Stimulated activated memory B cell treated with anti-CD40 and anti-IgM and Interleukin-4, amounts not matched to agents 10 μg/mL and 1 μg/mL and 100 μg/mL, for 72 hours (primary cell): ENCODE results near the gene PNMA5.
"Not testable (repeated sequence)": the region's sequence is repeated elsewhere in the genome, so short reads cannot be mapped to it uniquely, and the experiment has no call there.

Experiments used
- ATAC-seq: fragments of 150-1000 bp; cut with Tn5 transposase; 2 replicates; pipeline ENCODE4 v1.10.0; 2021
- H3K27ac Mint-ChIP-seq: one replicate; pipeline ENCODE4 v1.8.0; 2022; ENCODE audit warnings: mild to moderate bottlenecking, mixed read lengths
- H3K27me3 Mint-ChIP-seq: one replicate; pipeline ENCODE4 v1.8.0; 2022; ENCODE audit warnings: mixed read lengths
- H3K36me3 Mint-ChIP-seq: one replicate; pipeline ENCODE4 v1.8.0; 2022; ENCODE audit warnings: mixed read lengths
- H3K4me1 Mint-ChIP-seq: one replicate; pipeline ENCODE4 v1.8.0; 2022; ENCODE audit warnings: mixed read lengths
- H3K4me3 Mint-ChIP-seq: one replicate; pipeline ENCODE4 v1.8.0; 2022; ENCODE audit warnings: mild to moderate bottlenecking, moderate library complexity, mixed read lengths
- H3K9me3 Mint-ChIP-seq: one replicate; pipeline ENCODE4 v1.8.0; 2022; ENCODE audit warnings: mixed read lengths

PNMA5 gene

DNA sequence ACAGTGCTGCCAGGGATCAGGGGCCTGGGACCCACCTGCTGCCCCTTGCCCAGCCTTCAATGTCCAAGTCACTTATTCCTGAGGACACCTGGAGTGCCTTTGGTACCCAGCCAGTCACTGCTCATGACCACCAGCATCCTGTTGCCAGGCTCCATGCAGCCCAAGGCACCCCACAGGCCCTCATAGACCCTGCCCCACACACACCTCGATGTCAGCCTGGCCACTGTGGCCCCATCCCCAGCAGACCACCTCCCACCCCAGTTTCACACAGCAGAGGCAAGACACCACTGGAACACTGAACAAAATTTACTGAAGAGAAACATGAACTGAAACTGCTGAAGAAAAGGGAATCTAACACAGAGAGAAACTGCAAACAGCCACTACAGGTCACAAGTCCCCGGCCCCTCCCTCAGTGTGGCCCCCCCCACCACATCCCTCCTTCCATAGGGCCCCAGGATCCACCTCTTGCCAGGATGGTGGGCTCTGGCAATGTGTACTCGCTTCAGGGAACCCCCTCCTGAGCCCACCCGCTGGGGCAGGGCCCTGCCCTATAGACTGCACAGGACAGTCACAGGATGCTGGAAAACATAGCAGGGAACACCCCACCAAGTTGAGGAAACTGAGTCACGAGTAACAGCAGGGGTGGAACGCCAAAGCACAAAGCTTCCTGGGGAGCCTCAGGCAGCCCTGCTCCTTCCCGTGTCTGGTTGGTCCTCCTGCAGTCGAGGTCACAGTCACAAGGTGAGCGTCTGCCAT lies 5.2 kb downstream of the PNMA5 start:
- no peaks in the 10 kb centered on the region for H3K9me3 Mint-ChIP-seq
- peak; percentile 80 for ATAC-seq
- peaks cover 23% of the 10 kb centered on the region for H3K4me1 Mint-ChIP-seq
- H3K36me3 Mint-ChIP-seq = no peaks in the 10 kb centered on the region
- H3K4me3 Mint-ChIP-seq = peak overlapping the region; percentile 70
- peak overlapping the region; percentile 92 for H3K27ac Mint-ChIP-seq
- no peaks in the 10 kb centered on the region for H3K27me3 Mint-ChIP-seq

DNA sequence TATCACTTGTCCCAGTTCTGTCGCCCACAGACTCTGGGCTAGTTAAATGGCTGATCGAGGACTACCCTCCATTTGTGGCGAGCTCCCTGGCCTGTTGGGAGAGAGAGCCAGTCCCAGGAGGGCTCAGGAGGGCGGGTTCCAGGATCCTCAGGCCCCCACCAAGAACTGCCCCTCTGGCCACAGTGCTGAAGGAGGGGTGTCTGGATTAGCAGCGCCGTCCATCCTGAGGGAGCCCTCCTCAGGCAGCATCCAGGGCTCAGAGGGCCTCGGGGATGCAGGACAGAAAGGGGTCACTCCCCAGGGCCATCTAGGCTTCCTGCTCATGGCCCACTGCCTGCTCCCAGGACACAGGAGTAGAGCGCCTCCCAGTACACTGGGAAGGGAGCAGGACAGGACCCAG lies 6.1 kb downstream of the PNMA5 start:
- H3K4me1 Mint-ChIP-seq = peaks cover 23% of the 10 kb centered on the region
- no peak for ATAC-seq
- no peak overlapping the region for H3K4me3 Mint-ChIP-seq
- H3K27ac Mint-ChIP-seq = peak overlapping the region; percentile 92
- no peaks in the 10 kb centered on the region for H3K27me3 Mint-ChIP-seq
- H3K36me3 Mint-ChIP-seq = no peaks in the 10 kb centered on the region
- no peaks in the 10 kb centered on the region for H3K9me3 Mint-ChIP-seq

DNA sequence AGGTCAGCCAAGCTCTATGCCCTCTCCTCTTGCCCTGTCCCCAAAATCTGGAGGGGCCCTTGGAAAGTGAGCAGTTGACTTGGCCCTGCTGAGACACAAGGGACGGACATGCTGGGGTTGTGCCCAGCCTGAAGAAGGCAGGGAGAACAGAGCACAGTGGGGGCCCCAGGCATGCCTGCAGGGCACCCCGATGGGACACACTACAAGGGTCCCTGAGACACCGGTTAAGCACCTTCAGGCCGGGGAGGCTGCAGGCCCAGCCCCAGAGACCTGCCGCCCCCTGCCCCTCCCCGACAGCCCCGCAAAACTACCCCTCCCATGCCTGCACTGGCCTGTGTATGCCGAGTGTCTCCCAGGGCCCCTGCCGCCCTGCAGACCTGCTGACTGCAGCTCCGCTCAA lies 6.8 kb downstream of the PNMA5 start:
- H3K4me1 Mint-ChIP-seq = peaks cover 23% of the 10 kb centered on the region
- not testable (repeated sequence) for H3K27me3 Mint-ChIP-seq, H3K9me3 Mint-ChIP-seq, ATAC-seq, H3K4me3 Mint-ChIP-seq, H3K27ac Mint-ChIP-seq, H3K36me3 Mint-ChIP-seq

DNA sequence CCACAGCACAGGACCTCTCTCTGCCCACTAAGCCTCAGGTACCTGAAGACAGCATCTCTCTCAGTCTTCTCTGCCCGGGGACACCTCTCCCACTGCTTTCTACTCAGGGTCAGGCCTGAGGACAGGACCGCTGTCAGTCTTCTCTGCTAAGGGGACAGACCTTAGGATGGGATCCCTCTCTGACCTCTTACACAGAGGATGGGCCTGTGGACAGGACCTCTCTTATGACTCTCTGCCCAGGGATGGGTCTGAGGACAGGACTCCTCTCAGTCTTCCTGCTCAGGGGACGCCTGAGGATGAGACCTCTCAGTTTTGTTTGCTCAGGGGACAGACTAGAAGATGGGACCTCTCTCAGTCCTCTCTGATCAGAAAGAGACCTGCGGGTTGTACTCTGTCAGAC lies 8.5 kb downstream of the PNMA5 start:
- not testable (repeated sequence) for H3K4me3 Mint-ChIP-seq, H3K36me3 Mint-ChIP-seq, H3K27me3 Mint-ChIP-seq, H3K27ac Mint-ChIP-seq, ATAC-seq, H3K9me3 Mint-ChIP-seq
- peaks cover 22% of the 10 kb centered on the region for H3K4me1 Mint-ChIP-seq

DNA sequence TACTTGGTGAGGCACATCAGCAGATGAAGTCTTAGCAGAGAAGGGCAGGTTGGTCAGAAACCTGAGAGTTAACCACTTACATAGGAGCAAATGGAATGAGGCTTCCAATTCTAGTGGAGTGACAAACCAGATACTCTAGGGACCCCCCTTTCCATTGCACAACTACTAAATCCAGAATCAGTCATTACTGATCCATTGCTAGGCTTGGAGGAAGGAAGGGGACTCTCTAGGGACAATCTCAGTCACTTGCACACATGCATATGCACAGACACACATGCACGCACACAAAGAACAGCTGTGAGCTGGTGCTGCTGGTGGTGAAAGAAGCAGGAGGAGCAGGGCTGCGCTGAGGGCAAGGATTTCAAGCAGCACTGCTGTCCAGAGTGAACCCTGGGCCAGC lies 25.7 kb downstream of the PNMA5 start:
- no peaks in the 10 kb centered on the region for H3K36me3 Mint-ChIP-seq
- no peaks in the 10 kb centered on the region for H3K4me1 Mint-ChIP-seq
- no peaks in the 10 kb centered on the region for H3K9me3 Mint-ChIP-seq
- H3K27ac Mint-ChIP-seq = no peak overlapping the region
- no peak overlapping the region for H3K4me3 Mint-ChIP-seq
- H3K27me3 Mint-ChIP-seq = no peaks in the 10 kb centered on the region
- no peak for ATAC-seq

GRCh38 chrX:152960115-152960514 lies 33.8 kb downstream of the PNMA5 start:
- Mint-ChIP-seq H3K36me3 (no peaks in the 10 kb centered on the region), H3K27ac (no peak overlapping the region), H3K4me1 (peaks cover 6% of the 10 kb centered on the region), H3K9me3 (no peaks in the 10 kb centered on the region), H3K27me3 (no peaks in the 10 kb centered on the region), H3K4me3 (no peak overlapping the region)
- ATAC-seq = no peak

DNA sequence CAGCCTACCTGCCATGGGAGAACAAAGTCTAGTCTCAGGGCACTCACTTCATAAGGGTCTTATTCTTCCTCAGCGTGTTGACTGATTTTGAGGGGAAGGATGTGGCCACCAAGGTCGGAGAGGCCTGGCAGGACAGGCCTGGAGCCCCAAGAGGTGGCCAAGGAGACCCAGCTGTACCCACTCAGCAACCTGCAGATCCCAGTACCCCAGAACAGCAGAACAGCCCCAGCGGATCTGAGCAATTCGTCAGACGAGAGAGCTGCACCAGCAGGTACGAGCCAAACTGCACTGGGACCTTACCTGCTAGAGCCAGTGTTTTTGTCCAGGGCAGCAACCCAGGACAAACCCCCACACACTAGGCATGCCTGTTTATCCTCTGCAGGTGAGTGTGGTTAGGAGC lies 34.3 kb downstream of the PNMA5 start:
- no peaks in the 10 kb centered on the region for H3K36me3 Mint-ChIP-seq
- peak overlapping the region; percentile 86 for H3K27ac Mint-ChIP-seq
- ATAC-seq = no peak
- no peaks in the 10 kb centered on the region for H3K9me3 Mint-ChIP-seq
- H3K27me3 Mint-ChIP-seq = no peaks in the 10 kb centered on the region
- H3K4me3 Mint-ChIP-seq = no peak overlapping the region
- H3K4me1 Mint-ChIP-seq = peaks cover 6% of the 10 kb centered on the region

DNA sequence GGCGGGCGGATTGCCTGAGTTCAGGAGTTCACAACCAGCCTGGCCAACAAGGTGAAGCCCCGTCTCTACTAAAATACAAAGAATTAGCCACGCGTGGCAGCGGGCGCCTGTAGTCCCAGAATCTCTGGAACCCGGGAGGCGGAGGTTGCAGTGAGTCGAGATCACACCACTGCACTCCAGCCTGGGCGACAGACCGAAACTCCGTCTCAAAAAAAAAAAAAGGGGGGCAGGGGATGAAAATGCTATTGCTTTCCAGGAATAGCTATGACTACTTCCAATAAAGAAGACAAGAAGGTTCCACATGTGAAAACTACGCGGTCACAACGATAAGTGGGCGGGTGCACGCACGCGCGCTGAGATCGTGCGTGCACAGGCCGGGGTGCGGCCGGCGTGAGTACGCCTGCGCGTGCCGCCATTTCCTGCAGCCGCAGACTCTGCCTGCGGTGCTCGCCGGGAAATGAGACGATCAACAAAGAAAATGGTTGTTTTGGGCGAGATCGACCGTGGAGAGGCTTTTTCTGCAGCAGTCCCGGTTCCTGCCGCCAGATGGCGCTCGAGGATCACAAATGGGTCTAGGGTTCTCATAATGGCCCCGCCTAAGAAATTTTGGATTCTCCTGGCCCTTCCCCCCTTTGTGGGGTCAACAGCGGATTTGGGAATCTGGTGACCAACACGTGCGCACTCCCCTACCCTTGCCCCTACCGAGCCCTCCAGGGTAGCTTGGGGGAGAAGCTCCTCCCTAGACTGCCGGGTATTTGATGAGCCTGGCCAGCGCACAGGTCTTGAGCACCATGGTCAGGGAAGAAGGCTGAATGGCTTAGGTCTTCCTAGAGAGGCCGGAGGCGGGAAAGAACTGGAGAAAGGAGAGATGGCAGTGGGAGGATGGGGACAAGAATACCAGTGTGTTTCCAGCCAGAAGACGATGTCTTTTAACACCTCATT lies 35.1 kb downstream of the PNMA5 start:
- Mint-ChIP-seq H3K4me3 (peak overlapping the region; percentile 76), H3K36me3 (no peaks in the 10 kb centered on the region), H3K27ac (peak overlapping the region; percentile 86), H3K27me3 (no peaks in the 10 kb centered on the region), H3K9me3 (no peaks in the 10 kb centered on the region), H3K4me1 (peaks cover 6% of the 10 kb centered on the region)
- peak; percentile 97 for ATAC-seq

DNA sequence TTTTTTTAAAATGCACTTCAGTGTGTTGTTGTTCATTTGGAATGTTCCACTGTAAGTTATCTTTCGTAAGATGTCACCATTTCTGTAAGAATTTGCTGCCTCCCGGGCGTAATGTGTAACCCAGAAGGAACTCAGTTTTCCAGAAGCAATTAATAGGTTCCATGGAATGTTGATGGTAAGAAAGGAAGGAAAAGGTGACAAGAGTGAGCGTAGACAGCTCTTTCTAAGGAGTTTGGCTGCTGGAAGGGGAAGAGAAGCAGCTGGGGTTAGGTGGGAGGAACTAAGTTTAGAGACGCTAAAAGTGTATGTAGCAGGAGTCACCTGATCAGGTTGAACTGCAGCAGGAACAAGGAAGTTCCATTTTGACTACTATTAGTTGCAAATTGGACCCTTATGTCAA lies 35.9 kb downstream of the PNMA5 start:
- Mint-ChIP-seq H3K9me3 (no peaks in the 10 kb centered on the region), H3K4me3 (peak overlapping the region; percentile 76), H3K27ac (peak overlapping the region; percentile 86), H3K36me3 (no peaks in the 10 kb centered on the region), H3K27me3 (no peaks in the 10 kb centered on the region), H3K4me1 (peaks cover 6% of the 10 kb centered on the region)
- ATAC-seq = peak; percentile 60

GRCh38 chrX:152950786-152951185 lies 43.1 kb downstream of the PNMA5 start:
- Mint-ChIP-seq H3K27ac (no peak overlapping the region), H3K4me3 (no peak overlapping the region), H3K4me1 (no peaks in the 10 kb centered on the region), H3K36me3 (peaks cover 16% of the 10 kb centered on the region), H3K9me3 (no peaks in the 10 kb centered on the region), H3K27me3 (no peaks in the 10 kb centered on the region)
- no peak for ATAC-seq

DNA sequence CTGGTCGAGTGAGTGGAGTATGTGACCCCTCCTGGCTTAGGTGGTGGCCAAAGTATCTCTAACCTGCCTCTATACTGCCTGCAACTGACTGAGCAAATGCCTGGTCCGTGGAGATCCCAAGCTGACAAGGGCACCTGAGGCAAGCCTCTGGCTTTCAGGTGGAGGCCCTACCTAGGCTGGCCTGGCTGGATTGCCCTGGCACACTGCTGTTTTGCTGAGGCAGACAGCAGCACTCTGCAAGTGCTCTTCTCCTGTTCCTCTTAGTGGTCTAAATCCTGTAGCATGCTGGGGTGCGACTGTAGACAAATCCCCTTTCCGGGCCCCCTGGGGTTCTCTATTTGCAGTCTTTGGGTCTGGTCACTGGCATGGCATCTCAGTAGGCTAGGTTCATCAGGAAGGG lies 44.8 kb downstream of the PNMA5 start:
- no peak for ATAC-seq
- H3K27me3 Mint-ChIP-seq = no peaks in the 10 kb centered on the region
- no peaks in the 10 kb centered on the region for H3K9me3 Mint-ChIP-seq
- H3K4me3 Mint-ChIP-seq = no peak overlapping the region
- H3K4me1 Mint-ChIP-seq = no peaks in the 10 kb centered on the region
- H3K27ac Mint-ChIP-seq = no peak overlapping the region
- H3K36me3 Mint-ChIP-seq = peaks cover 16% of the 10 kb centered on the region

DNA sequence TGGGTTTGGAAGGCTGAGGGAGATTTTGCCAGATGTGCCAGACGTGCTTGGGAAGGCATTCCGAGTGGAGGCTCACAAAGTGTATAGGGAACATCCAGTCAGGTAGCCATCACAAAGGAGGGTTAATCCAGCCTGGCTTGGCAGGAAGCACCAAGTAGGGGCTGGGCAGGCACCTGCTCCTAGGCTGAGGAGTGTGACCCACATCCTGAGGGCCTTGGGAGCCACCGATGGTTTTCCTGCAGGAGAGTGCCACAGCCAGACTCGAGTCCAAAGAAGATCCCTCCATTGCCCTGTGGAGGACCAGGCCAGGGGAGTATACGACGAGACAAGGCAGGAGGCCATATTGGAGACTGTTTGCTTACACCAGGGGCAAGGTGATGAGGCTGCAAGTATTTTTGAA lies 47.2 kb downstream of the PNMA5 start:
- Mint-ChIP-seq H3K4me3 (no peak overlapping the region), H3K36me3 (peaks cover 11% of the 10 kb centered on the region)

GRCh38 chrX:152945021-152945979 lies 48.6 kb downstream of the PNMA5 start:
- no peaks in the 10 kb centered on the region for H3K9me3 Mint-ChIP-seq
- no peak overlapping the region for H3K4me3 Mint-ChIP-seq
- H3K36me3 Mint-ChIP-seq = peaks cover 11% of the 10 kb centered on the region

More for the DNA sequence above, 47.2 kb downstream of the PNMA5 start:
- Mint-ChIP-seq H3K9me3 (no peaks in the 10 kb centered on the region), H3K27me3 (no peaks in the 10 kb centered on the region), H3K4me1 (no peaks in the 10 kb centered on the region), H3K27ac (no peak overlapping the region)
- no peak for ATAC-seq

GRCh38 chrX:152943826-152944225 lies 50.1 kb downstream of the PNMA5 start:
- Mint-ChIP-seq H3K4me3 (no peak overlapping the region), H3K36me3 (peaks cover 11% of the 10 kb centered on the region), H3K9me3 (no peaks in the 10 kb centered on the region), H3K27me3 (no peaks in the 10 kb centered on the region), H3K4me1 (peaks cover 8% of the 10 kb centered on the region), H3K27ac (no peak overlapping the region)
- ATAC-seq = no peak

More at GRCh38 chrX:152945021-152945979, 48.6 kb downstream of the PNMA5 start:
- Mint-ChIP-seq H3K27me3 (no peaks in the 10 kb centered on the region), H3K27ac (no peak overlapping the region), H3K4me1 (peaks cover 8% of the 10 kb centered on the region)
- ATAC-seq = no peak

DNA sequence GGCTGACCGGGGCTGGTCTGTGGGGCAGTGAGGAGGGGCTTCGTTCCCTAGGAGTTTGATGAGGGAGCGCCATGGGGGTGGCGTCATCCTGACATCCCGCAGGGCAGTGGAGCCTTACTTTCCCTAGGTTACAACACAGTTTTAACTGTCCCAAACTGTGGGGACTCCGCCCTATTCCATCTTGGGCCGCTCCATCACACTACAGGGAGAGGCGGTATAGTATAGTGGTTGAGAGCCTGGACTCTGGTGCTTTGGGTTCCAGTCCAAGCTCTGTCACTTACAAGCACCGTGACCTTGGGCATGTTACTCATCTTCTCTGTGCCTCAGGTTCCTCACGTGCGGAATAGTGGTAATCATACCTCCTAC lies 51.9 kb downstream of the PNMA5 start:
- peaks cover 8% of the 10 kb centered on the region for H3K4me1 Mint-ChIP-seq
- peak overlapping the region; percentile 87 for H3K4me3 Mint-ChIP-seq
- H3K36me3 Mint-ChIP-seq = peaks cover 7% of the 10 kb centered on the region
- ATAC-seq = no peak
- no peaks in the 10 kb centered on the region for H3K9me3 Mint-ChIP-seq
- no peaks in the 10 kb centered on the region for H3K27me3 Mint-ChIP-seq
- peak overlapping the region; percentile 91 for H3K27ac Mint-ChIP-seq
